ENCODE data around the gene AKAP13. TPM values are rescaled to one million over a fixed set of nuclear protein-coding genes. Genes with fewer than 3 reads are reported as not detected.

AKAP13 gene
- total and polyA plus RNA-seq, 2 of the 8 experiments (the other 6 are each of a cell fraction or from before 2014, with no cell fraction given), result 14.0 to 46.2 TPM

DNA sequence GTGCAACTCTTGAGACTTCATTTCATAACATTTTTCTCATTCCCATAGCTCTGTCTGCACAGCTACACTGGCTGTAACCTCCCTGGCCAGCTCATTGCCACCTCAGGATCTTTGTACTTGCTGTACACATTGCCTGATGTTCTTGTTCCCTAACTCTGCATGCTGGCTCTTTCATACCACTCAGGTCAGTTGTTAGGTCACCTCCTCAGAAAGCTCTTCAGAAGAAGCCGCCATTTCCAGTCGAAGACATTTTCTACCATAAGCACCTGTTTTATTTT lies 176.2 kb downstream of the AKAP13 start (continued):
- TF ChIP-seq, protein P1, sequence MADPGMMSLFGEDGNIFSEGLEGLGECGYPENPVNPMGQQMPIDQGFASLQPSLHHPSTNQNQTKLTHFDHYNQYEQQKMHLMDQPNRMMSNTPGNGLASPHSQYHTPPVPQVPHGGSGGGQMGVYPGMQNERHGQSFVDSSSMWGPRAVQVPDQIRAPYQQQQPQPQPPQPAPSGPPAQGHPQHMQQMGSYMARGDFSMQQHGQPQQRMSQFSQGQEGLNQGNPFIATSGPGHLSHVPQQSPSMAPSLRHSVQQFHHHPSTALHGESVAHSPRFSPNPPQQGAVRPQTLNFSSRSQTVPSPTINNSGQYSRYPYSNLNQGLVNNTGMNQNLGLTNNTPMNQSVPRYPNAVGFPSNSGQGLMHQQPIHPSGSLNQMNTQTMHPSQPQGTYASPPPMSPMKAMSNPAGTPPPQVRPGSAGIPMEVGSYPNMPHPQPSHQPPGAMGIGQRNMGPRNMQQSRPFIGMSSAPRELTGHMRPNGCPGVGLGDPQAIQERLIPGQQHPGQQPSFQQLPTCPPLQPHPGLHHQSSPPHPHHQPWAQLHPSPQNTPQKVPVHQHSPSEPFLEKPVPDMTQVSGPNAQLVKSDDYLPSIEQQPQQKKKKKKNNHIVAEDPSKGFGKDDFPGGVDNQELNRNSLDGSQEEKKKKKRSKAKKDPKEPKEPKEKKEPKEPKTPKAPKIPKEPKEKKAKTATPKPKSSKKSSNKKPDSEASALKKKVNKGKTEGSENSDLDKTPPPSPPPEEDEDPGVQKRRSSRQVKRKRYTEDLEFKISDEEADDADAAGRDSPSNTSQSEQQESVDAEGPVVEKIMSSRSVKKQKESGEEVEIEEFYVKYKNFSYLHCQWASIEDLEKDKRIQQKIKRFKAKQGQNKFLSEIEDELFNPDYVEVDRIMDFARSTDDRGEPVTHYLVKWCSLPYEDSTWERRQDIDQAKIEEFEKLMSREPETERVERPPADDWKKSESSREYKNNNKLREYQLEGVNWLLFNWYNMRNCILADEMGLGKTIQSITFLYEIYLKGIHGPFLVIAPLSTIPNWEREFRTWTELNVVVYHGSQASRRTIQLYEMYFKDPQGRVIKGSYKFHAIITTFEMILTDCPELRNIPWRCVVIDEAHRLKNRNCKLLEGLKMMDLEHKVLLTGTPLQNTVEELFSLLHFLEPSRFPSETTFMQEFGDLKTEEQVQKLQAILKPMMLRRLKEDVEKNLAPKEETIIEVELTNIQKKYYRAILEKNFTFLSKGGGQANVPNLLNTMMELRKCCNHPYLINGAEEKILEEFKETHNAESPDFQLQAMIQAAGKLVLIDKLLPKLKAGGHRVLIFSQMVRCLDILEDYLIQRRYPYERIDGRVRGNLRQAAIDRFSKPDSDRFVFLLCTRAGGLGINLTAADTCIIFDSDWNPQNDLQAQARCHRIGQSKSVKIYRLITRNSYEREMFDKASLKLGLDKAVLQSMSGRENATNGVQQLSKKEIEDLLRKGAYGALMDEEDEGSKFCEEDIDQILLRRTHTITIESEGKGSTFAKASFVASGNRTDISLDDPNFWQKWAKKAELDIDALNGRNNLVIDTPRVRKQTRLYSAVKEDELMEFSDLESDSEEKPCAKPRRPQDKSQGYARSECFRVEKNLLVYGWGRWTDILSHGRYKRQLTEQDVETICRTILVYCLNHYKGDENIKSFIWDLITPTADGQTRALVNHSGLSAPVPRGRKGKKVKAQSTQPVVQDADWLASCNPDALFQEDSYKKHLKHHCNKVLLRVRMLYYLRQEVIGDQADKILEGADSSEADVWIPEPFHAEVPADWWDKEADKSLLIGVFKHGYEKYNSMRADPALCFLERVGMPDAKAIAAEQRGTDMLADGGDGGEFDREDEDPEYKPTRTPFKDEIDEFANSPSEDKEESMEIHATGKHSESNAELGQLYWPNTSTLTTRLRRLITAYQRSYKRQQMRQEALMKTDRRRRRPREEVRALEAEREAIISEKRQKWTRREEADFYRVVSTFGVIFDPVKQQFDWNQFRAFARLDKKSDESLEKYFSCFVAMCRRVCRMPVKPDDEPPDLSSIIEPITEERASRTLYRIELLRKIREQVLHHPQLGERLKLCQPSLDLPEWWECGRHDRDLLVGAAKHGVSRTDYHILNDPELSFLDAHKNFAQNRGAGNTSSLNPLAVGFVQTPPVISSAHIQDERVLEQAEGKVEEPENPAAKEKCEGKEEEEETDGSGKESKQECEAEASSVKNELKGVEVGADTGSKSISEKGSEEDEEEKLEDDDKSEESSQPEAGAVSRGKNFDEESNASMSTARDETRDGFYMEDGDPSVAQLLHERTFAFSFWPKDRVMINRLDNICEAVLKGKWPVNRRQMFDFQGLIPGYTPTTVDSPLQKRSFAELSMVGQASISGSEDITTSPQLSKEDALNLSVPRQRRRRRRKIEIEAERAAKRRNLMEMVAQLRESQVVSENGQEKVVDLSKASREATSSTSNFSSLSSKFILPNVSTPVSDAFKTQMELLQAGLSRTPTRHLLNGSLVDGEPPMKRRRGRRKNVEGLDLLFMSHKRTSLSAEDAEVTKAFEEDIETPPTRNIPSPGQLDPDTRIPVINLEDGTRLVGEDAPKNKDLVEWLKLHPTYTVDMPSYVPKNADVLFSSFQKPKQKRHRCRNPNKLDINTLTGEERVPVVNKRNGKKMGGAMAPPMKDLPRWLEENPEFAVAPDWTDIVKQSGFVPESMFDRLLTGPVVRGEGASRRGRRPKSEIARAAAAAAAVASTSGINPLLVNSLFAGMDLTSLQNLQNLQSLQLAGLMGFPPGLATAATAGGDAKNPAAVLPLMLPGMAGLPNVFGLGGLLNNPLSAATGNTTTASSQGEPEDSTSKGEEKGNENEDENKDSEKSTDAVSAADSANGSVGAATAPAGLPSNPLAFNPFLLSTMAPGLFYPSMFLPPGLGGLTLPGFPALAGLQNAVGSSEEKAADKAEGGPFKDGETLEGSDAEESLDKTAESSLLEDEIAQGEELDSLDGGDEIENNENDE (IDR thresholded peaks at IDR 0.05; ENCODE audit: insufficient replicate concordance, low read length), result no peak
- TF ChIP-seq CREB1 (IDR thresholded peaks at IDR 0.05) (no peak), SIRT6 (IDR thresholded peaks at IDR 0.05; ENCODE audit: low read length) (no peak), NRF1 (IDR thresholded peaks at IDR 0.05; ENCODE audit: low read depth, low read length) (no peak), TEAD4 (IDR thresholded peaks at IDR 0.05; ENCODE audit: low read depth, low read length) (no peak), RXRA (IDR thresholded peaks at IDR 0.05; ENCODE audit: insufficient read depth, low read depth, low read length) (no peak), NANOG (IDR thresholded peaks at IDR 0.05; ENCODE audit: insufficient read depth, low read depth, low read length, poor library complexity, severe bottlenecking) (no peak)

Measured in H1 (cell line).